DOHH2 (cell line): ENCODE measurements around the gene AP3S1.

ENCODE experiments used
- CTCF ChIP-seq: fragments of 200-600 bp; sonication (generic); IDR thresholded peaks from one replicate; pipeline ENCODE4 v1.5.1; 2014; ENCODE audit warnings: antibody characterized with exemption, mild to moderate bottlenecking, low read depth, low read length; ENCODE audit not compliant: poor library complexity, severe bottlenecking
- EZH2phosphoT487 ChIP-seq: fragments of 200-600 bp; sonication (generic); IDR thresholded peaks from 2 replicates; pipeline ENCODE4 v1.6.1; 2017; ENCODE audit warnings: borderline replicate concordance, mild to moderate bottlenecking, antibody characterized with exemption, low read length, moderate library complexity, mixed read lengths

GRCh38 chr5:115831163-115831768 lies 10.5 kb upstream of the AP3S1 start:
- TF ChIP-seq EZH2phosphoT487 = no peak
- peak; percentile 84 for TF ChIP-seq CTCF
